Fibroblast of peridontal ligament (primary cell): ENCODE data around the gene LRP8.

Experiments
- DNase-seq: peaks from one replicate; pipeline ENCODE4 v3.0.0-alpha.2; 2010; ENCODE audit errors: extremely low read depth

Gene LRP8

GRCh38 chr1:53304527-53304926 lies 23.3 kb downstream of the LRP8 start:
- DNase-seq, result no peak

GRCh38 chr1:53303726-53304515 lies 23.9 kb downstream of the LRP8 start:
- no peak for DNase-seq

GRCh38 chr1:53303243-53303642 lies 24.6 kb downstream of the LRP8 start:
- DNase-seq, result no peak

GRCh38 chr1:53299233-53299632 lies 28.6 kb downstream of the LRP8 start:
- no peak for DNase-seq

DNA sequence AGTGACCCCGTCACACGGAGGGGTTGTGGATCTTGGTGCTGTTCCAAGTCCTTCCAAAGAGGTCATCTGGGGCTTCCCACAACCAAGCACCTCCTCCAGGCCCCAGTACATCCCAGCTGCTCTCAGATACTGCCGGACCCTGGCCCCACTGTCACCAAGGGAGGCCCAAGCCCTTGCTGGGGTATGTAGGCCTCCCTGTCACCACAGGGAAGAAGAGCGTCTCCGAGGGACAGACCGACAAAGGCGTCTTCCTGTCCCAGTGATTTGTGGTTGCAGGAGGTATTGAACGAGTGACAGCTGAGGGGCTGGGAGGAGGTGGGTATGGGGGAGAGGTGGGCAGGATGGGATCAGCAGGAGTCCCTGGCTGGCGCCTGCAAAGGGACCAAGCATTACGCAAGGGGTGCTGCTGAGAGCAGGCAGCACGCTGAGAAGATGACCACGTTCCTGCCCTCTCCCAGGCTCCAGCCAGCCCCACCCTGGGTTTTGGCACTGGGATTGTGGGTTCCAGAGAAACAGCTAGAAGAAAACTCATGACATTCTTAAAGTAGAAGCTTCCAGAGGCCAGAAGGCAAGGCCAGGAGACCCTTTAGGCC lies 29.7 kb downstream of the LRP8 start:
- peak; percentile 31 for DNase-seq

DNA sequence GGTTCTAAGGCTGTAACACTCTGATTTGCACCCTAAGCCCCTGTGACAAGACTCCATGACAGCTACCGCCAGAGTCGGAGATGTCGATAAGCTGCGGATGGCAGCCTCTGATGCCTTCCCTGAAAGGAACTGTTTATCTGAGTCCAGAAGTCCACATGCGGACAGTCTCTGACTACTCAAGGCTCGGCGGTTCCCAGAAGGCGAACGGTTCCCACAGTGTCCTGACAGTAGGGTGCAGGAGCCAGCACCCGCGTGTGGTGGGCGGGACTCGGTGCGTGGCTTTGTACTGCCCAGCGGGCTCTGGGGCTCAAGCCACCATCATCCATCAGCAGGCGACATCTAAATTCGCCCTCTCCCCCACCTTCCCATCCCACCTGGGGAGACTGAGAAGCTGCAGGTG lies 30.7 kb downstream of the LRP8 start:
- DNase-seq, result no peak

DNA sequence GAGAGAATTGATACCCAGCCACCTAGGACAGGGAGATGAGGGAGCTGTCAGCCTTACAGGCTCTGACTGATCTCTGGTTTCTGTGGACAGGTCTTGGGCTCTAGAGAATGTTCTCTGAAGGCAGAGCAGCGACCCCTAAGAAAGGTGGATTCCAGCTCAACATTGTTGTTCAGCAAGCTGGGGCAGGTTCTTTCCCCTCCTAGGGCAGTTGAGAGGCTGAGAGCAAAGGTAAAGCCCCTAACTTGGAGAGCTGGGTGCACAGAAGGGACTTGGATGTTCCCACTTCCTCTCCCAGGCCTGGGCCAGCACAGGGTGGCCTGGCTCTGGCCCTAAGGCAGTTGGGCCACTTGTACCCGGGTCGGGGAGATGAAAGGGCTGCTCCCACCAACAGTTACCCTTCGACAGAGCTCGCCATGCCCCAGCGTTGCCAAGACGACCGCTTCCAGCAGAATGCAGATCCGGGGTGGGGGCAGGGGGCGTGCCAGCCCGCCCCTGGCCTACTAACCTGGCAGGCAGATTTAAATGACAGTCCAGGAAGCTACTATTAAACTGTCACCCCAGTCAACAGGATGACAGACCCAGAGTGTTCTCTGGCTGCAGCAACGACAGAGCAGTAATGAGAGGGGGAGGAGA lies 31.6 kb downstream of the LRP8 start:
- DNase-seq, result no peak

- no peak for DNase-seq
Observed at GRCh38 chr1:53295726-53296116, 32.1 kb downstream of the LRP8 start.

DNA sequence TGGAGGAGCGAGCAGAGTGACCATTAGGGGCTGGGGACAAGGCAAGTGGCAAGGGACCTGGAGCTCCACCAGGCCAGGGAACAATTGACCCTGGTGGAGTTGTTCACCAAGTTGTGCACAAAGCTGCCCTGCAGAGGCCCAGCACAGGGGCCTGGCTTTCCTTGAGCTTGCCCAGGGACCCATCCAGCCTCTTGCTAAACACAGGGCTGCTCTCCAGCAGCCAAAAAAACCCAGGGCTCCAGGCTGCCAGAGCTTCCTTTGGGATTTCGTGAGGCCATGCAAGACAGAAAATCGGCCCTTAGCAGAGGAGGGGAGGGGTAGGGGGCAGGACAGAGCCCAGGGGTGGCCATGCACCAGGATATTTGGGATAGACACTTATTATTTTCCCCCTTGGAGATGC lies 32.6 kb downstream of the LRP8 start:
- DNase-seq, result peak; percentile 16

- DNase-seq, result no peak
Observed at GRCh38 chr1:53294567-53294966, 33.3 kb downstream of the LRP8 start.

- no peak for DNase-seq
Observed at GRCh38 chr1:53294061-53294460, 33.8 kb downstream of the LRP8 start.

- peak; percentile 32 for DNase-seq
Observed at GRCh38 chr1:53293123-53293522, 34.7 kb downstream of the LRP8 start.

GRCh38 chr1:53292690-53293089 lies 35.2 kb downstream of the LRP8 start:
- DNase-seq, result no peak

DNA sequence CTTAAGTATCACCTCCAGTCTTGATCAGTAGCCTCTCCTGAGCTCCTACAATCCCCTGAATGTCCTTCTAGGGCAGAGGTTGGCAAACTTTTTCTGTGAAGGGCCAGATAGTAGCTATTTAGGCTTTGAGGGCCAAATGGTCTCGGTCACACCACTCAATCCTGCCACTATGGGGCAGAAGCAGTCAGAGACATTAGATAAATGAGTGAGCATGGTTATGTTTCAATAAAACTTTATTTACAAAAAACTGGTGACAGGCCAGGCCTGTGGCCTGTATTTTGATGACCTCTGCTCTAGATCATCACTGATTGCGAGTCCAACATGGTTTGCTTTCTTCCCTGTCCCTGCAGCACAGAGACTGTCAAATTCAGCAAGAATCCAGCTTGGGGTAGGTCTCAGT lies 36.3 kb downstream of the LRP8 start:
- no peak for DNase-seq

DNA sequence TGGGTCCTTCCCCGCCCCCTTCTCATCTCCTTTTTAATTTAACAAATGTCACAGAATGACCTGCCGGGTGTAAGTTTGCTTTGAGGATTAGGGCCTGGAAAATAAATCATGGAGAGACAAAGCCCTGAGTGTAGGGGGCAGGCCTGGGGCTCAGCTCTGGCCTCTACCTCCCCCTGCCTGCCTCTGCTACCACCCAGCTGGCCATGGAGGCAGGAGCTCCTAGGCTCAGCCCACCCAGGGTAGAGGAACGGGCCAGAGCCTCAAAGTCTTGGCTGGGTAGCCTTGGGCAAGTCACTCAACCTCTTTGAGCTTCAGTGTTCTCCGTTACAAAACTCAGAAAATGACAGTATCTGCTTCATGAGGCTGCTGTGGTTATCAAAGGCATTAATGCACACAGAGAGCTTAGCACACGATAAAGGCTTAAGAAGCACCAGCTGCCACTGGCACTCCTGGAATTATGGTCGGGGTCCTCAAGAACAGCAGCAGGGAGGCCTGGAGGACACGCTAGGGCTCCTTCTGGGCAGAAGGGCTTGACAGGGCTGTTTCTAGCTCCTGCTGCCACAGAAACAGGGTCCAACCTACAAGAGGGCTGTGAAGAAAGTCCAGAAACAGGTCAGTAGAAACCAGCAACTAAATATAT lies 39.0 kb downstream of the LRP8 start:
- DNase-seq, result no peak

- no peak for DNase-seq
Observed at GRCh38 chr1:53288002-53288789, 39.7 kb downstream of the LRP8 start.

DNA sequence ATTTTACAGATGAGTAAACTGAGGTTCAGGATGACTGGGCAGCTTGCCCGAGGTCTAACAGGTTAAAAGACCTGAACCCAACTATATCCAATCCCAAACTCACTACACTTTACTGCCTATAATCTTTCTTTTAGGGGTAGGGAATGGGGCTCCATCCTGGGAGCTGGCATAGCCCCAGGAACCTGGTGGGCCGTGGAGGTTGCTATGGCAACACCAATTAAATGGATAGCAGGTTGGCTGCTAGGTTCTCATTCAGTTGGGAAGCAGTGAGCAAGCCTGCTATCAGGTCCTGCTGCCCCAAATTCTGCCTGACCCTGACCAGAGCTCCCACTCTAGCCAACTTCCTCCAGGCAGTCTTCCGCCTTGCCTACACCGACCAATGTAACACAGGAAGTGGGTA lies 40.9 kb downstream of the LRP8 start:
- no peak for DNase-seq

- DNase-seq, result no peak
Observed at GRCh38 chr1:53285969-53286760, 41.7 kb downstream of the LRP8 start.

DNA sequence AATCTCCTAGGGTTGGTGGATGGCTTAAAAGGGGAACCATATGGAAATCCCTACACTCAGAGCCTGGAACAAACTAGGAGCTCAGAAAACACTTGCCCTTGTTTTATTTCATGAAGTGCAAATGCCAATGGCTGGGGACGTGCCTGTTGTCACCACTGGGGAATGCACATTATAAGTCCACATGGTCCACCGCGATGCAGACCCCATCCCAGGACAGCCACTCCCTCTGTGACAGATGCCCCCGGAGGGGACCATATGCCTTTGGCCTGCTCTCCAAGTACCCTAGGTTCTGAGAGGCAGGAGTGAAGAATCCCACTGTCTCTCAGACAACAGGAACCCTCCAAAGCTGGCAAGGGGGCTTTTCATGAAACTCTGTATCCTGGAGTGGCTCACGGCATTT lies 42.3 kb downstream of the LRP8 start:
- no peak for DNase-seq

GRCh38 chr1:53284224-53285020 lies 43.4 kb downstream of the LRP8 start:
- DNase-seq, result no peak
